GM12864 (cell line): Measurements from ENCODE around the gene KIR2DL1.
"Not testable (repeated sequence)": the region's sequence is repeated elsewhere in the genome, so short reads cannot be mapped to it uniquely, and the experiment has no call there.

Source experiments
- DNase-seq: peaks from one replicate; pipeline ENCODE4 v3.0.0-alpha.2; 2011; ENCODE audit warnings: low read depth
- H3K4me3 ChIP-seq: 2 replicates; pipeline ENCODE4 v1.5.1; 2011; ENCODE audit warnings: mild to moderate bottlenecking, low read depth, low read length, control low read depth
- CTCF ChIP-seq: IDR thresholded peaks from 2 replicates; pipeline ENCODE4 v1.5.1; 2011; ENCODE audit warnings: low read depth, mild to moderate bottlenecking, moderate library complexity, low read length, control low read depth, inconsistent platforms; ENCODE audit errors: missing control alignments

The KIR2DL1 gene

GRCh38 chr19:54771018-54771960, 1.7 kb downstream of the KIR2DL1 start:
- not testable (repeated sequence) for H3K4me3 ChIP-seq, DNase-seq

- not testable (repeated sequence) for H3K4me3 ChIP-seq
Observed at GRCh38 chr19:54772666-54773065, 3.1 kb downstream of the KIR2DL1 start.

GRCh38 chr19:54775095-54775815, 5.7 kb downstream of the KIR2DL1 start:
- DNase-seq, H3K4me3 ChIP-seq: not testable (repeated sequence)

More at GRCh38 chr19:54772666-54773065, 3.1 kb downstream of the KIR2DL1 start:
- not testable (repeated sequence) for DNase-seq

GRCh38 chr19:54775830-54776229, 6.2 kb downstream of the KIR2DL1 start:
- not testable (repeated sequence) for H3K4me3 ChIP-seq, DNase-seq

GRCh38 chr19:54777851-54778250, 8.3 kb downstream of the KIR2DL1 start:
- not testable (repeated sequence) for H3K4me3 ChIP-seq, DNase-seq

- not testable (repeated sequence) for DNase-seq, H3K4me3 ChIP-seq
Observed at GRCh38 chr19:54778896-54779295, 9.3 kb downstream of the KIR2DL1 start.

GRCh38 chr19:54782916-54783315, 13.3 kb downstream of the KIR2DL1 start:
- DNase-seq, H3K4me3 ChIP-seq: not testable (repeated sequence)

- DNase-seq, H3K4me3 ChIP-seq: not testable (repeated sequence)
Observed at GRCh38 chr19:54786091-54786723, 16.6 kb downstream of the KIR2DL1 start.

- H3K4me3 ChIP-seq, DNase-seq: not testable (repeated sequence)
Observed at GRCh38 chr19:54788154-54788553, 18.6 kb downstream of the KIR2DL1 start.

GRCh38 chr19:54790711-54791110, 21.1 kb downstream of the KIR2DL1 start:
- TF ChIP-seq CTCF, result no peak
- H3K4me3 ChIP-seq, result no peak overlapping the region
- DNase-seq, result no peak

- H3K4me3 ChIP-seq, result no peak overlapping the region
- no peak for DNase-seq
- no peak for TF ChIP-seq CTCF
Observed at GRCh38 chr19:54791476-54791875, 21.9 kb downstream of the KIR2DL1 start.
